22Rv1 (cell line): ENCODE measurements around the gene MTURN.

Experiments
- H3K27ac ChIP-seq: fragments of 450-650 bp; 2 replicates; pipeline ENCODE4 v1.5.1; 2017
- ZFX ChIP-seq: fragments of 450-650 bp; IDR thresholded peaks from 2 replicates; pipeline ENCODE4 v1.6.1; 2017; ENCODE audit warnings: antibody characterized with exemption, borderline replicate concordance
- TF ChIP-seq, protein P1 (sequence below): fragments of 450-650 bp; IDR thresholded peaks from 2 replicates; pipeline ENCODE4 v1.5.1; 2017; ENCODE audit warnings: mild to moderate bottlenecking

The MTURN gene

GRCh38 chr7:30162622-30163124 is 27.9 kb downstream of the MTURN start:
- no peak overlapping the region for H3K27ac ChIP-seq
- no peak for TF ChIP-seq ZFX
- TF ChIP-seq, protein P1, sequence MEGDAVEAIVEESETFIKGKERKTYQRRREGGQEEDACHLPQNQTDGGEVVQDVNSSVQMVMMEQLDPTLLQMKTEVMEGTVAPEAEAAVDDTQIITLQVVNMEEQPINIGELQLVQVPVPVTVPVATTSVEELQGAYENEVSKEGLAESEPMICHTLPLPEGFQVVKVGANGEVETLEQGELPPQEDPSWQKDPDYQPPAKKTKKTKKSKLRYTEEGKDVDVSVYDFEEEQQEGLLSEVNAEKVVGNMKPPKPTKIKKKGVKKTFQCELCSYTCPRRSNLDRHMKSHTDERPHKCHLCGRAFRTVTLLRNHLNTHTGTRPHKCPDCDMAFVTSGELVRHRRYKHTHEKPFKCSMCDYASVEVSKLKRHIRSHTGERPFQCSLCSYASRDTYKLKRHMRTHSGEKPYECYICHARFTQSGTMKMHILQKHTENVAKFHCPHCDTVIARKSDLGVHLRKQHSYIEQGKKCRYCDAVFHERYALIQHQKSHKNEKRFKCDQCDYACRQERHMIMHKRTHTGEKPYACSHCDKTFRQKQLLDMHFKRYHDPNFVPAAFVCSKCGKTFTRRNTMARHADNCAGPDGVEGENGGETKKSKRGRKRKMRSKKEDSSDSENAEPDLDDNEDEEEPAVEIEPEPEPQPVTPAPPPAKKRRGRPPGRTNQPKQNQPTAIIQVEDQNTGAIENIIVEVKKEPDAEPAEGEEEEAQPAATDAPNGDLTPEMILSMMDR, result no peak

- TF ChIP-seq ZFX, result no peak
- TF ChIP-seq, protein P1, result no peak
- H3K27ac ChIP-seq, result no peak overlapping the region
Observed at GRCh38 chr7:30163231-30163894, 28.6 kb downstream of the MTURN start.

- no peak overlapping the region for H3K27ac ChIP-seq
- TF ChIP-seq ZFX, result no peak
- TF ChIP-seq, protein P1, result peak; percentile 87
Observed at GRCh38 chr7:30164567-30164966, 29.8 kb downstream of the MTURN start.

GRCh38 chr7:30165590-30165989 is 30.8 kb downstream of the MTURN start:
- H3K27ac ChIP-seq, result no peak overlapping the region
- TF ChIP-seq ZFX, result no peak
- TF ChIP-seq, protein P1, result no peak

GRCh38 chr7:30166155-30166840 is 31.5 kb downstream of the MTURN start:
- H3K27ac ChIP-seq, result no peak overlapping the region
- TF ChIP-seq, protein P1, result no peak
- TF ChIP-seq ZFX, result no peak

DNA sequence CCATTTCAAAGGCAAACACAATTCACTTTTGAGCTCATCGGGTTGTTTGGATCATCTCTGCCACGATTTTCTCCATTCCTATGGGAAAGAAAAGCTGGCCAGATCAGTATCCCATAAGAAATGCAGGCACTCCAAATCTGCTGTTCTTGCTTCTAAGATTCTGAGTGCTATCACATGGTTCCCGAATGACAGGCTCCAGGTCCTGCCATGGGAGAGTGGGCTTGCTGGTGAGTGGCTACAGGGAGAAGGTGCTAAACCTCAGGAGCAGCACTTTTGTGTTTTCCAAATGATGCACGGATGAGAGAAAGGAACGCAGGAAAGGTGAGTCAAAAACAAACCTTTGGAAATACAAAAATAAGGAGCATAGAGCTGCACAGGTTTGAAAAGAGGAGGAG is 32.1 kb downstream of the MTURN start:
- H3K27ac ChIP-seq, result no peak overlapping the region
- TF ChIP-seq ZFX, result no peak
- TF ChIP-seq, protein P1, result no peak

GRCh38 chr7:30167901-30168300 is 33.1 kb downstream of the MTURN start:
- TF ChIP-seq, protein P1, result no peak
- TF ChIP-seq ZFX, result no peak
- no peak overlapping the region for H3K27ac ChIP-seq
